Heart right ventricle (tissue), 16 donors: ENCODE data around the gene ACOX3. TPM values are rescaled to one million over a fixed set of nuclear protein-coding genes. Genes with fewer than 3 reads are reported as not detected.

ENCODE experiments used
- ATAC-seq, 8 donors: fragments of 200-7000 bp; cut with Tn5 transposase; one replicate each; pipeline ENCODE4 v1.9.1; 2020; ENCODE audit warnings: mild to moderate bottlenecking in 8 of 8, moderate library complexity in 8 of 8, moderate number of reproducible peaks in 1 of 8
- DNase-seq, 2 donors: peaks; one replicate each; pipeline ENCODE4 v3.0.0-alpha.2; 2020
- H3K27ac ChIP-seq, 10 donors: fragments of 200-600 bp; sonication (generic) in 2 of 10; one replicate each; pipeline versions ENCODE4 v1.5.0 to v1.8.0; 2020 to 2022; ENCODE audit warnings: mild to moderate bottlenecking in 3 of 10
- H3K27me3 ChIP-seq, 7 donors: fragments of 200-600 bp; one replicate each; pipeline ENCODE4 v1.8.0; 2021 to 2022; ENCODE audit warnings: mild to moderate bottlenecking in 2 of 7
- H3K36me3 ChIP-seq, 9 donors: fragments of 200-600 bp; sonication (generic) in 1 of 9; one replicate each; pipeline versions ENCODE4 v1.5.0 to v1.8.0; 2020 to 2022; ENCODE audit warnings: mild to moderate bottlenecking in 2 of 9
- H3K4me1 ChIP-seq, 9 donors: fragments of 200-600 bp; sonication (generic) in 1 of 9; one replicate each; pipeline versions ENCODE4 v1.5.0 to v1.8.0; 2020 to 2022; ENCODE audit warnings: mild to moderate bottlenecking in 4 of 9
- H3K4me3 ChIP-seq, 10 donors: fragments of 200-600 bp; sonication (generic) in 2 of 10; one replicate each; pipeline versions ENCODE4 v1.5.0 to v1.8.0; 2020 to 2022; ENCODE audit warnings: mild to moderate bottlenecking in 7 of 10, moderate library complexity in 2 of 10
- H3K9me3 ChIP-seq, 11 donors: fragments of 200-600 bp in 10 of 11; sonication (generic) in 2 of 11; one replicate each; pipeline versions ENCODE4 v1.5.0 to v1.8.0; 2013 to 2022; ENCODE audit warnings: mild to moderate bottlenecking in 2 of 11, control low read depth in 1 of 11, moderate library complexity in 1 of 11
- CTCF ChIP-seq, 9 donors: fragments of 200-600 bp; sonication (generic) in 2 of 9; IDR thresholded peaks; one replicate each; pipeline versions ENCODE4 v1.5.0 to v1.8.0; 2021 to 2022; ENCODE audit warnings: antibody characterized with exemption in 9 of 9, mild to moderate bottlenecking in 5 of 9, moderate library complexity in 1 of 9
- WGBS, 2 donors: extraction: QIAGEN DNeasy Blood & Tissue Kit; methylation state at CpG; one replicate each; pipeline ENCODE4 v1.1.7; 2013; ENCODE audit warnings: inconsistent platforms in 1 of 2; 5-methylcytosine and 5-hydroxymethylcytosine counted together
- intact Hi-C, 10 donors: fragments of 100-400 bp; cut with DNase I; formaldehyde crosslinking; loops; one replicate each; pipeline versions ENCODE4 v1.11.1 to v1.14.2; 2022
- polyA plus RNA-seq, 2 donors: library from polyadenylated mRNA; stranded (reverse); fragments of 200-250 nt; gene quantifications; one replicate each; pipeline ENCODE4 v1.2.3, GENCODE V29; 2013
- total RNA-seq, 10 donors: library from RNA; stranded (reverse); fragmentation: NEBNext Ultra II Directional in 3 of 10; extraction: Animal tissue kit (Norgen Biotek cat#: 25700) in 3 of 10; gene quantifications; one replicate each; pipeline versions ENCODE4 v1.2.1 to v1.2.4, GENCODE V29; 2021 to 2023
- donor health status: Arrhythmogenic right ventricular cardiomyopathy.
- donor health status: ischemic (EF 13 %, LVEDD 7.1; RV severe dilation, severe dysfunction).
- donor health status: healthy with polysubstance abuse.
- donor health status: DM: no; HTN: yes; CAD: no.
- donor health status: DM: no; HTN: no; CAD: no.
- donor health status: ischemic (EF 25% LVEDD 6.9; RV normal size, moderate dysfunction).
- donor health status: ischemic (EF 25% LVEDD 5.7; RV mildly dilated, moderate dysfunction).
- donor health status: healthy.
- donor health status: DM: yes; HTN: yes; CAD: no.
- donor health status: Ischemic cardiomyopathy.
- donor health status: ischemic (EF 35%, LVEDD 5.7; RV mildly dilated, moderate dysfunction).
- donor health status: nonischemic (EF 11% LVEDD 7.7; RV severe dilation, severe dysfunction).
- donor health status: DM: yes; HTN: yes; CAD: no.
- donor health status: PGD.
- donor health status: ischemic (EF 29% LVEDD 5.4; RV normal size, mild dysfunction).
- donor health status: nonischemic (EF 23%, LVEDD 6.1; RV moderate dilation, normal function).

Gene ACOX3
- total and polyA plus RNA-seq, 12 donors, result 17.9 to 28.9 (median 25.4) TPM

GRCh38 chr4:8383016-8383415, 57.5 kb downstream of the ACOX3 start:
- Histone ChIP-seq H3K27ac (peak overlapping the region in 5 of 10 donors; percentile 4 to 52 (median 37)), H3K4me1 (peaks cover 0 to 54% (median 28%) of the 10 kb centered on the region in 9 donors), H3K9me3 (no peaks in the 10 kb centered on the region), H3K4me3 (no peak overlapping the region), H3K27me3 (no peaks in the 10 kb centered on the region), H3K36me3 (peaks cover 0 to 68% (median 6%) of the 10 kb centered on the region in 9 donors)
- intact Hi-C loops, result no loop called here
- WGBS, 2 donors, result 92% methylated on average over 14 of the region's 14 CpGs
- ATAC-seq, result no peak
- TF ChIP-seq CTCF (IDR thresholded peaks at IDR 0.05), result no peak
- no peak for DNase-seq

- intact Hi-C loops, result no loop called here
- WGBS, 2 donors, result 92 to 95% methylated on average over 28 of the region's 28 CpGs
These were observed 58.5 kb downstream of the ACOX3 start for GRCh38 chr4:8381814-8382581.

GRCh38 chr4:8380511-8381415, 59.8 kb downstream of the ACOX3 start:
- no peaks in the 10 kb centered on the region for H3K27me3 ChIP-seq
- peaks cover 0 to 67% (median 0%) of the 10 kb centered on the region in 9 donors for H3K36me3 ChIP-seq
- ATAC-seq (peak; percentile 67 to 89 (median 83)), DNase-seq (peak; percentile 54)
- peaks cover 0 to 52% (median 28%) of the 10 kb centered on the region in 9 donors for H3K4me1 ChIP-seq
- intact Hi-C loops, result no loop called here
- no peaks in the 10 kb centered on the region for H3K9me3 ChIP-seq
- whole genome bisulfite sequencing, 2 donors, result 62 to 77% methylated on average over 22 of the region's 22 CpGs
- no peak for TF ChIP-seq CTCF (IDR thresholded peaks at IDR 0.05)
- peak overlapping the region; percentile 59 to 92 (median 81) for H3K27ac ChIP-seq
- H3K4me3 ChIP-seq, result no peak overlapping the region

More at GRCh38 chr4:8381814-8382581, 58.5 kb downstream of the ACOX3 start:
- no peaks in the 10 kb centered on the region for H3K27me3 ChIP-seq
- H3K4me1 ChIP-seq, result peaks cover 0 to 54% (median 28%) of the 10 kb centered on the region in 9 donors
- no peak overlapping the region for H3K4me3 ChIP-seq
- H3K9me3 ChIP-seq, result no peaks in the 10 kb centered on the region
- H3K36me3 ChIP-seq, result peaks cover 0 to 68% (median 3%) of the 10 kb centered on the region in 9 donors
- ATAC-seq (peak in 2 of 8 donors; percentile 16 to 20), DNase-seq (no peak)
- no peak for TF ChIP-seq CTCF (IDR thresholded peaks at IDR 0.05)
- H3K27ac ChIP-seq, result peak overlapping the region in 7 of 10 donors; percentile 76 to 92 (median 83)

- no peak for DNase-seq
- Histone ChIP-seq H3K36me3 (peaks cover 0 to 64% (median 0%) of the 10 kb centered on the region in 9 donors), H3K9me3 (no peaks in the 10 kb centered on the region), H3K4me3 (no peak overlapping the region), H3K27me3 (no peaks in the 10 kb centered on the region), H3K4me1 (peaks cover 0 to 42% (median 23%) of the 10 kb centered on the region in 9 donors), H3K27ac (peak overlapping the region in 8 of 10 donors; percentile 22 to 92 (median 80))
- no peak for ATAC-seq
- intact Hi-C loops, result no loop called here
- 93 to 97% methylated on average over 6 of the region's 6 CpGs for WGBS, 2 donors
- TF ChIP-seq CTCF (IDR thresholded peaks at IDR 0.05), result no peak
These were observed 60.8 kb downstream of the ACOX3 start for GRCh38 chr4:8379771-8380170.
